Measurements from ENCODE around the gene UGDH. TPM values are rescaled to one million over a fixed set of nuclear protein-coding genes. Genes with fewer than 3 reads are reported as not detected.

UGDH gene
- total and polyA plus RNA-seq, 10 of the 15 experiments (the other 5 are each of a cell fraction or from before 2014, with no cell fraction given) = 11.1 to 60.3 (median 26.8) TPM

- TF ChIP-seq E4F1 (IDR thresholded peaks at IDR 0.05; ENCODE audit: borderline replicate concordance, partially characterized antibody) (peak; percentile 54), ZSCAN29 (IDR thresholded peaks at IDR 0.05) (no peak), CHD2 (IDR thresholded peaks at IDR 0.05; ENCODE audit: borderline replicate concordance, low read depth, low read length) (peak; percentile 18; the same call in 1 of the 2 replicates), CREB1 (IDR thresholded peaks at IDR 0.05; ENCODE audit: low read depth) (peak; percentile 76; the same call in 1 of the 2 replicates), IKZF1 (conservative IDR thresholded peaks at IDR 0.05) (peak; percentile 84), MTA3 (IDR thresholded peaks at IDR 0.05; ENCODE audit: borderline replicate concordance, low read length) (no peak), RAD21 (IDR thresholded peaks at IDR 0.05; ENCODE audit: insufficient read depth, low read depth, low read length) (0 out of 2 replicates have a peak, but pooled peaks have one; percentile 13), CEBPB (IDR thresholded peaks at IDR 0.05; ENCODE audit: borderline replicate concordance in 1 of 2, low read depth in 2 of 2, low read length in 2 of 2) (no peak), TAF1 (IDR thresholded peaks at IDR 0.05; ENCODE audit: borderline replicate concordance, low read depth, low read length) (peak; percentile 21; the same call in 1 of the 2 replicates), SREBF1 (IDR thresholded peaks at IDR 0.05; ENCODE audit: low read length) (no peak), TCF12 (IDR thresholded peaks at IDR 0.05; ENCODE audit: low read depth, low read length) (no peak), MYC (IDR thresholded peaks at IDR 0.05; ENCODE audit: insufficient read depth, insufficient read length, insufficient replicate concordance, low read length, severe bottlenecking) (peak; percentile 45), ZBED1 (IDR thresholded peaks at IDR 0.05; ENCODE audit: borderline replicate concordance) (no peak; the same call in 1 of the 2 replicates), CHD4 (IDR thresholded peaks at IDR 0.05) (no peak; the same call in 1 of the 2 replicates), SMARCA5 (IDR thresholded peaks at IDR 0.05) (peak; percentile 90), CREM (IDR thresholded peaks at IDR 0.05; ENCODE audit: low read depth) (peak; percentile 50), TBL1XR1 (IDR thresholded peaks at IDR 0.05; ENCODE audit: low read depth, low read length) (no peak), SMAD5 (IDR thresholded peaks at IDR 0.05; ENCODE audit: low read depth) (peak; percentile 59), CTCF (IDR thresholded peaks at IDR 0.05 in 2 of 3, conservative IDR thresholded peaks at IDR 0.05 in 1 of 3; ENCODE audit: control insufficient read depth in 2 of 3, extremely low read depth in 1 of 3, insufficient read depth in 1 of 3, low read depth in 3 of 3, low read length in 3 of 3) (peak in 2 of 3 experiments; percentile 2 to 34; a peak in 2 of 6 replicates), NKRF (conservative IDR thresholded peaks at IDR 0.05) (peak; percentile 71), NFIC (IDR thresholded peaks at IDR 0.05; ENCODE audit: low read depth, low read length) (no peak), NFXL1 (IDR thresholded peaks at IDR 0.05; ENCODE audit: borderline replicate concordance) (no peak), RBBP5 (conservative IDR thresholded peaks at IDR 0.05) (0 out of 2 replicates have a peak, but pooled peaks have one; percentile 29), TCF3 (IDR thresholded peaks at IDR 0.05; ENCODE audit: borderline replicate concordance, insufficient read depth, low read depth, low read length) (0 out of 2 replicates have a peak, but pooled peaks have one; percentile 12), SP1 (IDR thresholded peaks at IDR 0.05; ENCODE audit: low read depth, low read length) (peak; percentile 81), KDM1A (IDR thresholded peaks at IDR 0.05; ENCODE audit: borderline replicate concordance) (no peak)
Observed at GRCh38 chr4:39527296-39528060, at the start of gene UGDH (continued).

All from GM12878 (cell line).